ENCODE measurements around the gene PPP1CC.
"Not testable (repeated sequence)": the region's sequence is repeated elsewhere in the genome, so short reads cannot be mapped to it uniquely, and the experiment has no call there.

The PPP1CC gene

GRCh38 chr12:110754101-110754793 is 11.6 kb upstream of the PPP1CC start:
- no peak for DNase-seq (ENCODE audit: low read depth)

- DNase-seq (ENCODE audit: low read depth), result no peak
Measured at GRCh38 chr12:110750784-110751461, 8.2 kb upstream of the PPP1CC start.

GRCh38 chr12:110746550-110746949 is 3.9 kb upstream of the PPP1CC start:
- no peak for DNase-seq (ENCODE audit: low read depth)

- no peak for DNase-seq (ENCODE audit: low read depth)
Measured at GRCh38 chr12:110745542-110746284, 3.0 kb upstream of the PPP1CC start.

GRCh38 chr12:110744601-110745264 is 2.0 kb upstream of the PPP1CC start:
- DNase-seq (ENCODE audit: low read depth), result no peak

GRCh38 chr12:110744151-110744571 is 1.5 kb upstream of the PPP1CC start:
- peak; percentile 87 for DNase-seq (ENCODE audit: low read depth)

- no peak for DNase-seq (ENCODE audit: low read depth)
Measured at GRCh38 chr12:110743571-110744093, 941 bp upstream of the PPP1CC start.

GRCh38 chr12:110742096-110742717 is 484 bp downstream of the PPP1CC start:
- DNase-seq (ENCODE audit: low read depth), result no peak

- no peak for DNase-seq (ENCODE audit: low read depth)
Measured at GRCh38 chr12:110741341-110742095, 1.2 kb downstream of the PPP1CC start.

- no peak for DNase-seq (ENCODE audit: low read depth)
Measured at GRCh38 chr12:110739894-110740293, 2.8 kb downstream of the PPP1CC start.

GRCh38 chr12:110739488-110739887 is 3.2 kb downstream of the PPP1CC start:
- no peak for DNase-seq (ENCODE audit: low read depth)

GRCh38 chr12:110737532-110737931 is 5.2 kb downstream of the PPP1CC start:
- no peak for DNase-seq (ENCODE audit: low read depth)

- DNase-seq (ENCODE audit: low read depth), result not testable (repeated sequence)
Measured at GRCh38 chr12:110737016-110737415, 5.7 kb downstream of the PPP1CC start.

- DNase-seq (ENCODE audit: low read depth), result no peak
Measured at GRCh38 chr12:110733900-110734299, 8.8 kb downstream of the PPP1CC start.

GRCh38 chr12:110733089-110733715 is 9.5 kb downstream of the PPP1CC start:
- peak; percentile 24 for DNase-seq (ENCODE audit: low read depth)

- DNase-seq (ENCODE audit: low read depth), result no peak
Measured at GRCh38 chr12:110732572-110732971, 10.1 kb downstream of the PPP1CC start.

GRCh38 chr12:110731479-110731878 is 11.2 kb downstream of the PPP1CC start:
- no peak for DNase-seq (ENCODE audit: low read depth)

GRCh38 chr12:110728628-110729027 is 14.1 kb downstream of the PPP1CC start:
- no peak for DNase-seq (ENCODE audit: low read depth)

- DNase-seq (ENCODE audit: low read depth), result no peak
Measured at GRCh38 chr12:110726708-110727369, 15.9 kb downstream of the PPP1CC start.

- DNase-seq (ENCODE audit: low read depth), result no peak
Measured at GRCh38 chr12:110726028-110726427, 16.7 kb downstream of the PPP1CC start.

Measured in HS-5 (cell line).